GM19025 (cell line): ENCODE data around the gene SAFB.

ENCODE experiments used
- ATAC-seq: cut with Tn5 transposase; IDR thresholded peaks from one replicate; pipeline ENCODE4 v1.9.1; 2021; ENCODE audit warnings: mild to moderate bottlenecking, low read depth, moderate library complexity; ENCODE audit not compliant: unreplicated experiment

SAFB gene

DNA sequence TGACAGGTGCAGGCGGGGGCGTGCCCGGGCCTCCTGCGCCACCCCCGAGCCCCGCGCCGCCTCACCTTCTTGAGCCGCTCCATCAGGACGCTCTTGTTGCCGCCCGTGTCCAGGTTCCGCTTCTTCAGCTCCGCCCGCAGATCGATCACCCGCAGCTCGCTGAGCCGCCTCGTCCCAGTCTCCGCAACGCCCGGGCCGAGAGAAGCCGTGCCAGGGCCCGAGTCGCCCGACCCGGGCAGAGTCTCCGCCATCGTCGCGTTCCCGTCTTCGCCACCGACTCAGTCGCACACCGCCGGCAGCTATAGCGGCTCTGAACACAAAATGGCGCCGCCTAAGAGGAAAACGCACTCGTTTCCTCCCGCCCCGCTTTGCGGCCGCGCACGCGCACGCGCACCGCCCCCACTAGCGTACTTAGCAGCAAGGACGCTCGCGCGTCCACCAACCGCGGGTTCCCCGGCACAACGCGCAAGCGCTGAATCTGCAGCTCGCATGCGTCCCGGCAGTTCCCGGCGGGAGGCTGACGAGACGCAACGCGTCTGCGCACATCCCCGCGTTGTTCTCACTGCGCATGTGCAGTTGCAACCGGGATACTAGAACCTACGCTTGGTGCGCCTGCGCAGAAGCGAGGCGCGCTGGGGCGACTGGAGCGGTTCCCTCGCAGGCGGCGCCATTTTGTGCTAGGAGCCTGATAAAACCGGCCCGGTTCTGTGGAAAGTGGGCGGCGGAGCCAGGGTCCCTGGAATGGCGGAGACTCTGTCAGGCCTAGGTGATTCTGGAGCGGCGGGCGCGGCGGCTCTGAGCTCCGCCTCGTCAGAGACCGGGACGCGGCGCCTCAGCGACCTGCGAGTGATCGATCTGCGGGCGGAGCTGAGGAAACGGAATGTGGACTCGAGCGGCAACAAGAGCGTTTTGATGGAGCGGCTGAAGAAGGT lies at the start of gene SAFB, which contains the start of gene SAFB2:
Gene SAFB (plus strand): TSS at position 619 of the 932 bp plus-strand sequence. CDS start 123 bp downstream, at position 742.
Gene SAFB2 (minus strand): TSS at position 312 of the 932 bp plus-strand sequence. CDS start 61 bp downstream, at position 251.
- peak; percentile 78 for ATAC-seq

GRCh38 chr19:5575590-5575989 lies 47.3 kb upstream of the SAFB start:
- no peak for ATAC-seq

GRCh38 chr19:5578097-5578846 lies 44.6 kb upstream of the SAFB start:
- no peak for ATAC-seq

DNA sequence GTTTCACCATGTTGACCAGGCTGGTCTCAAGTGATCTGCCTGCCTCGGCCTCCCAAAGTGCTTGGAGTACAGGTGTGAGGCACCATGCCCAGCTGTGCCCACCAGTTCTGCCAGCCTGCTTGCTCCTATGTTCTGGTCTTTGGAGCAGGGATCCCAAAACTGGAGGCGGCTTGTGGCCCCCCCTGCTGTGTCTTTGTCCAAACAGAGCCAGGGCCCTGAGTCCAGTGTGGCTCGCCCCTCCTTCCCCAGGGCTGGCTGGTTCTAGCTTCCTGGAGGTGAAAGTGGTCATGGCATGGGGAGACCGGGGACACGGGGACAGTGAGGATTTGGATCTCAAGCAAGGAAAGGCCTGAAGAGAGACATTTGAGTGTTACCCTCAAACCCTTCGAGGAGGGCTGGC lies 43.6 kb upstream of the SAFB start:
- no peak for ATAC-seq

DNA sequence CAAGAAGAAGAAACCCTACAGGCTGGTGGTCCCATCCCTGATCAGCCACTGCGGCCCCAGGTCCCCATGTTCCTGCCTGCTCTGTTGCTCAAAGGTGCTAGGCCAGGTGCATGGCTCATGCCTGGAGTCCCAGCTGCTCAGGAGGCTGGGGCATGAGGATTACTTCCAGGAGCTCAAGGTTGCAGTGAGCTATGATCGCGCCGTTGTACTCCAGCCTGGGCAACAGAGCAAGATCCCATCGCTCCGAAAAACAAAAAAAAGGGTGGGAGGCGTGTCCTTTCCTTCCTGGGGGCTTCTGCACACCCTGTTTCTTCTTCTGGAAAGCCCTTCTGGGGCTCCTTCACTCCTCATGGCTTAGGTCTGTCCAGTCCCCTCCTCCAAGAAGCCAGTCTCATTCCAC lies 43.2 kb upstream of the SAFB start:
- no peak for ATAC-seq

DNA sequence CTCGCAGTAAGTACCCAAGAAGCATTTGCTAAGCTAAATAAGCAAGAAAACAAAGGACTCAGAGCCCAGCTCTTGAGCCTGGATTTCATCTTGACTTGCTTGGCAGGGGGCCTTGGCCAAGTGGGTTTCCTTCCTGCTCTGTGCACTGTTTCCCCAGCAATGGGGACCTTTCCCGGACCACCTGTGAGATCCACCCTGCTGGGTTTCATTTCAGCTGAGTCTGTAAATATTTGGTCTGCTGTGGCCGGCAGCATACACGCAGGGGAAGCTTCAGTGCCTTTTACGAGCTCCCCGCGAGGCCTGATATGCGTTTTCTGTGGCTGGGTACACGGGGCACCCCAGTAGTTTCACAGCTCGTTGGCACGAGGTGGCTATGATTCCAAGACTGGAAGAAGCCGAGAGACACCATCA lies 42.7 kb upstream of the SAFB start:
- no peak for ATAC-seq

- ATAC-seq: no peak
Observed at GRCh38 chr19:5585461-5586299, 37.2 kb upstream of the SAFB start.

GRCh38 chr19:5586300-5587070 lies 36.4 kb upstream of the SAFB start:
- no peak for ATAC-seq

GRCh38 chr19:5587071-5587455 lies 35.8 kb upstream of the SAFB start:
- no peak for ATAC-seq

DNA sequence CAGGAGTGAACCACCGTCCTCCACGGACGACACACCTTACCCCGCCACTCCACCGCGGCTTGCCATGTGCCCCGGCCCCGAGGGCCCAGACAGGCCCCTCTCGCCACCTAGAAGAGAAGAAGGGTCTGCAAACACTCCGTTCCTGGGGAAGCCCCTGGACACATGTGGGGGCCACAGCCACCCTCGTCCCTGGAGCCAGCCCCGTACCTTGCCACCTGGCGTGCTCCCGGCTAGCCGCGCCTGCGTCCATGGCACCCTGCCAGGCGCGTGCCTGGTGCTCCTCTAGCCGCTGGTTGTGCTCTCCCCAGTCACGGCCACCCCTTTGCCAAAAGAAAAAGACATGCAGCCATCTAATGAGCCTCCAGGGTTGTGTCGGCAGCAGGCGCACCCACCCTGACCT lies 35.2 kb upstream of the SAFB start:
- no peak for ATAC-seq

- ATAC-seq: no peak
Observed at GRCh38 chr19:5588441-5588840, 34.4 kb upstream of the SAFB start.

DNA sequence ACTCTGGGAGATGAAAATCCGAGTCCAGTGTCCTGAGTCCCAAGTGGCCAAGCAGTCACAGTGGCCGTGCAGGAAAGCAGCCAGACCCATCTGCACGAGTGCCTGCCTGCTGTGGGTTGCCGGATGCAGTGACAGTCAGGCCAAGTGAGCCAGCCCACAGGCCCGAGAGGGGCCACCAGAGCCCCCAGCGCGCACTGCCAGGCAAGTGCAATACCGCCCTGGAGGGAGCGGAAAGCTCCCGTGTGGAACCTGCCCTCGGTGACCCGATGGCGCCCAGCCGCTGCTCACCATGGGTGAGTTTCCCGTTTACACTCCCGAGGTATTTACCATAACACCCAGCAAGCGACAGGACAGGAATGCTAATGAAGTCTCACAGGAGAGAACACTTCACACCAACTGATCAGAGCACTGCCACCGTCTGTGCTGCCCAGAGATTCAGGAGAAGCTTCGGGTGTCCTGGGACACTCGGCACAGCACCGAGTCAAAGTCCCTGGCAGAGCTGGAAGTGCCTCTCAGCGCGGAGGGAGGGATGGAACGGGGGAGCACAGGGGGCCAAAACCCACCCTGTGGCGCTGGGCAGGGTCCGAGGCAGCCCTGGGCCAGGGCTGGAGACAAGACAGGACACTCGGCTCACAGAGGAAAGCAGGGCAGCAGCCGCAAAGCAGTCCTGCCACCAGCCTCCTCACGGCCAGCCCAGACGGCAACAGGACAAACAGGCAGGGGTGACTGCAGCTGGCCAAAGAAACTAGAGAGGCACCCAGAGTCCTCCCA lies 33.8 kb upstream of the SAFB start:
- no peak for ATAC-seq

DNA sequence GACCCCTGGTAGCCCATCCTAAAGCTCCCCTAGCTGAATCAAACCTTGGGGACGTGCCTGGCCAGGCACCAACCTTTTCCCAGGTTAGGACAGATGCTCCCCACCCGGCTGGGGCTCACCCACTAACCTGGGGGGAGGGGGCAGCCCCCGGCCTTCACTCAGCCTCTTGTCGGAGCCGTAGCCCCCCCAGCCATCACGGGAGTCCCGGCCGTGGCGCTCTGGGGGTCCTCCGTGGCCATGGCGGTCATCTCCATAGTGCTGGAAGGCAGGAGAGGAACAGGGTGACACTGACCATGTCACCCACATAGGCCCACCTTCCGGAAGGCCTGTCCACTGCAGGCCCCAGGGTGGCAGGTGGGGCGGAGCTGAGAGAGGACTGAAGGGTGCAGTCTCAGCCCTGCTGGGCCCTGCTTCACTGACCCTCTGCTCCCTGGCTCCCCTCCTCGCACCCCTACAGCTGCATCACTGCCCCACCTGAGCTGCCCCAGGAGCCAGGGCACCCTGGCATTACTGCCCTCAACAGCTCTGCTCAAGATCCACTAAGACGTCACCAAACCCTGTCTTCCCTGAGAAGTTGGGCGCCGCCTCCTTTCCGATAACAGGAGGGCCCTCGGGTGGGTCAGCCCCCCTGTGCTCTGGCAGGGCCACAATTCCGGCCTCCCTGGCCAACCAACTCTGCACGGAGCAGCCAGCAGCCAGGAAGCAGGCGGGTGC lies 32.6 kb upstream of the SAFB start:
- ATAC-seq: no peak

DNA sequence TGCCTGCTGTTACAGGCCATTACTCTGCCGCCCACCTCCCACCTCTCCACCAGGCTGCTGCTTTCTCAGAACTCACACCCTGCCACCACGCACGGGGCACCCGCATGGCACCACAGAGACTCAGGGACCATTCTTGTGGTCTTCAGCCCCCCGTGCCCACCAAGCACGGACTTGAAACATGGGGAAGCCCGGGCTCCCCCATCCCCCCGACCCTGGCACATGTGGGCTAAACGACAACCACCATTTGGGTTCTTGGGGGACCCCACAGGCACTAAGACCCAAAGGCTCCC lies 32.1 kb upstream of the SAFB start:
- no peak for ATAC-seq

DNA sequence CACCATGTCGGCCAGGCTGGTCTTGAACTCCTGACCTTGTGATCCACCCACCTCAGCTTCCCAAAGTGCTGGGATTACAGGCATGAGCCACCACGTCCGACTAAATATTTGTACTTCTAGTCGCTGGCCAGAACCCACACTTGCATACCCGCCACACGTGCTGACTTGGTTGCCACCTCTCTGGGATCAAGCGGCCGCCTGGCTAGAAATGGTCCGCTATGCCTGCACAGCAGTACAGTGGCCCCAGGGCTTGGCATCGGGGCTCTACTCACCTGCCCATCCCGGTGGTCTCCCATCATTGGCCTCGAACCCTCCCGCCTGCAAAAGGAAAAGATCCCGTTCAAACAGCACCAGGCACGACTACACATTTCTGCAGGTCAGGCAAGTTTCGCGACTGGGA lies 31.4 kb upstream of the SAFB start:
- no peak for ATAC-seq

DNA sequence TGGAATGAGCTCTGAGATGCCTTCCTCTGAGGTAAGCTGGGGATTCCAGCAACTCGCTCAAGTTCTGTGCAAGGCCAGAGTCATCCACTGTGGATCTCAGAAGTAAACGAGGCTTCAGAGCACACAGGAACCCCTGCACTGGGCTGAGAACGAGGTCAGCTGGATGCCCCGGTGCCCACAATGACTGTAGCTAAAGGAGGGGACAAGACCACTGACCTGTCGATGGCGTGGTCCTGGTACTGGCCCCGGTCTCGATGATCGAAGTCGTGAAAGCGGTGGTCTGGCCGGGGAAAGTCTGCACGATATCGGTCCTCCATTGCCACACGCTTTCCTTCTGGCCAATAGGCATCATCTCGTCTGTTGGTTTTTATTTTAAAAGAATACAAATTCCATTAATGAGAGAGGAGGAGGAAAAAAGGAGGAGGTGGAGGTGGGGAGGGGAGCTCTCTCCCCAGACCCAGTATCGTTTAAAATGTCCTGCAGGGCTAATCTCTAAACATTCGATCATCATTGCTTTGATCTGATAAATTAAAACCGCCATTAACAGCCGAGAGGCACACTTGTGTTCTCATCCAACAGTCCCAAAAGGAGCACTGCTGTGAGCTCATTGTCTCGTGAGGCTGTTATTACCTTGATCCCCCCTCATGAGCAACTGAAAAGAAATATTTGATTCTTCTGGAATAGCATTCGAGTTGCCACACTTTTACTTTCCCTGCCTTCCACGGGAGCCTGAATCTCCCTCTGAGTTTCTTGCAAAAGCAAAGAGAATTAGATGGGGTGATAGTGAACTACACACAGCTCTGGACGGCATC lies 30.1 kb upstream of the SAFB start:
- ATAC-seq: no peak

GRCh38 chr19:5593343-5594255 lies 29.3 kb upstream of the SAFB start:
- ATAC-seq: no peak
